SK-N-SH (cell line): ENCODE results near the gene NHP2. TPM values are rescaled to one million over a fixed set of nuclear protein-coding genes. Genes with fewer than 3 reads are reported as not detected.

ENCODE experiments used
- CTCF ChIA-PET: fragments of 300-600, 350-600 bp; formaldehyde crosslinking; extraction: SDS; loops from one replicate; lab custom pipeline; 2021; lab: Yijun Ruan, JAX
- POLR2A ChIA-PET: fragments of 350-600 bp; sonication (Branson Sonifier 250); formaldehyde crosslinking; extraction: SDS; loops from one replicate; lab custom pipeline; 2020; ENCODE audit warnings: antibody characterized with exemption, inconsistent platforms; lab: Yijun Ruan, JAX
- DNase-seq: peaks from one replicate; pipeline ENCODE4 v3.0.0; 2012
- H2AFZ ChIP-seq: fragments of 200-600 bp; sonication (generic); 2 replicates; pipeline ENCODE4 v1.8.1; 2016; ENCODE audit warnings: antibody characterized with exemption, mild to moderate bottlenecking, low read depth
- H3F3A ChIP-seq: fragments of 200-600 bp; sonication (generic); replicated peaks from 2 replicates; pipeline ENCODE3; 2016; ENCODE audit warnings: antibody characterized with exemption, mild to moderate bottlenecking; ENCODE audit not compliant: insufficient read depth
- H3K27ac ChIP-seq, 2 experiments: fragments of 200-500 bp in 1 of 2; fragments of 200-600 bp in 1 of 2; sonication (Bioruptor generic) in 1 of 2; sonication (generic), shearing (Covaris generic) in 1 of 2; 2 replicates each; pipeline versions ENCODE4 v1.5.1 to v1.6.1; 2014 to 2016; ENCODE audit warnings: low read depth in 2 of 2, inconsistent platforms in 1 of 2, low read length in 1 of 2, mild to moderate bottlenecking in 1 of 2, mixed read lengths in 1 of 2
- H3K27me3 ChIP-seq: fragments of 200-600 bp; sonication (generic), shearing (Covaris generic); 2 replicates; pipeline ENCODE4 v1.6.1; 2016; ENCODE audit warnings: mixed run types; ENCODE audit not compliant: insufficient read depth
- H3K36me3 ChIP-seq, 2 experiments: fragments of 200-500 bp in 1 of 2; fragments of 200-600 bp in 1 of 2; sonication (Bioruptor generic) in 1 of 2; sonication (generic) in 1 of 2; replicated peaks in 1 of 2; 2 replicates each; pipeline versions ENCODE3 to v1.5.1; 2014 to 2016; ENCODE audit warnings: low read length in 1 of 2, mild to moderate bottlenecking in 1 of 2; ENCODE audit not compliant: insufficient read depth in 2 of 2, control insufficient read depth in 1 of 2
- H3K4me1 ChIP-seq, 2 experiments: fragments of 200-500 bp in 1 of 2; fragments of 200-600 bp in 1 of 2; sonication (Bioruptor generic) in 1 of 2; sonication (generic), shearing (Covaris generic) in 1 of 2; 2 replicates each; pipeline versions ENCODE4 v1.5.1 to v1.6.1; 2014 to 2016; ENCODE audit warnings: low read depth in 1 of 2, low read length in 1 of 2, mixed run types in 1 of 2; ENCODE audit not compliant: insufficient read depth in 2 of 2, control insufficient read depth in 1 of 2
- H3K4me2 ChIP-seq: fragments of 200-600 bp; sonication (generic), shearing (Covaris generic); 2 replicates; pipeline ENCODE4 v1.6.1; 2017; ENCODE audit warnings: mixed run types
- H3K4me3 ChIP-seq, 2 experiments: fragments of 200-500 bp in 1 of 2; fragments of 200-600 bp in 1 of 2; sonication (Bioruptor generic) in 1 of 2; sonication (generic), shearing (Covaris generic) in 1 of 2; 2 replicates each; pipeline versions ENCODE4 v1.5.1 to v1.8.1; 2014 to 2016; ENCODE audit warnings: low read depth in 2 of 2, inconsistent platforms in 1 of 2, low read length in 1 of 2, mild to moderate bottlenecking in 1 of 2, mixed read lengths in 1 of 2, moderate library complexity in 1 of 2
- H3K79me2 ChIP-seq: fragments of 200-600 bp; sonication (generic); 2 replicates; pipeline ENCODE4 v1.8.1; 2017; ENCODE audit warnings: mild to moderate bottlenecking; ENCODE audit not compliant: insufficient read depth
- H3K9ac ChIP-seq: fragments of 200-600 bp; sonication (generic); 2 replicates; pipeline ENCODE4 v1.6.1; 2017; ENCODE audit warnings: mixed run types
- H3K9me2 ChIP-seq: fragments of 200-600 bp; sonication (generic); 2 replicates; pipeline ENCODE4 v1.6.1; 2017; ENCODE audit warnings: mixed run types
- H3K9me3 ChIP-seq: fragments of 200-600 bp; sonication (generic); 2 replicates; pipeline ENCODE4 v1.6.1; 2017; ENCODE audit warnings: mixed run types, mild to moderate bottlenecking, moderate library complexity
- H4K20me1 ChIP-seq: fragments of 200-600 bp; sonication (generic); 2 replicates; pipeline ENCODE4 v1.6.1; 2017; ENCODE audit warnings: mild to moderate bottlenecking, mixed run types; ENCODE audit not compliant: insufficient read depth
- CTCF ChIP-seq: fragments of 200-600 bp; sonication (generic); IDR thresholded peaks from 2 replicates; pipeline ENCODE4 v1.6.1; 2017; ENCODE audit warnings: antibody characterized with exemption, mild to moderate bottlenecking, moderate library complexity
- GABPA ChIP-seq: IDR thresholded peaks from 2 replicates; pipeline ENCODE4 v1.4.0; 2012; ENCODE audit warnings: low read depth, mild to moderate bottlenecking
- GATA2 ChIP-seq: sonication (generic); formaldehyde crosslinking; IDR thresholded peaks from 2 replicates; pipeline ENCODE4 v1.5.0; 2020; ENCODE audit warnings: mild to moderate bottlenecking, missing genetic modification reagents
- IRF3 ChIP-seq: fragments of 150-350 bp; IDR thresholded peaks from 2 replicates; pipeline ENCODE4 v1.6.1; 2016; ENCODE audit warnings: mild to moderate bottlenecking, low read depth, low read length
- JUND ChIP-seq: IDR thresholded peaks from 2 replicates; pipeline ENCODE4 v1.4.0; 2012
- MAX ChIP-seq: IDR thresholded peaks from 2 replicates; pipeline ENCODE4 v1.4.0; 2012; ENCODE audit warnings: low read depth
- MEF2A ChIP-seq: IDR thresholded peaks from 2 replicates; pipeline ENCODE4 v1.4.0; 2012; ENCODE audit warnings: low read depth, borderline replicate concordance
- NFIC ChIP-seq: IDR thresholded peaks from 2 replicates; pipeline ENCODE4 v1.4.0; 2012; ENCODE audit warnings: borderline replicate concordance
- NRF1 ChIP-seq: IDR thresholded peaks from 2 replicates; pipeline ENCODE4 v1.6.1; 2012; ENCODE audit warnings: low read depth, mild to moderate bottlenecking, low read length
- REST ChIP-seq: IDR thresholded peaks from 2 replicates; pipeline ENCODE4 v1.6.1; 2012; ENCODE audit warnings: mild to moderate bottlenecking, low read depth, low read length, moderate library complexity
- USF2 ChIP-seq: fragments of 150-350 bp; IDR thresholded peaks from 2 replicates; pipeline ENCODE4 v1.6.1; 2017; ENCODE audit warnings: antibody characterized with exemption, low read length, low read depth, borderline replicate concordance
- WGBS: methylation state at CpG from one replicate; pipeline ENCODE4 v1.1.6; 2017; ENCODE audit warnings: low lambda C conversion rate; 5-methylcytosine and 5-hydroxymethylcytosine counted together
- polyA plus RNA-seq, 3 experiments: library from polyadenylated mRNA; depleted of rRNA; stranded (reverse); fragments of >200 nt; gene quantifications; 2 replicates each; pipeline ENCODE4 v1.2.3, GENCODE V29; 2012

NHP2 gene
- polyA plus RNA-seq, 1 of the 3 experiments (the other 2 are of a cell fraction): 455 TPM

- H3K27me3 ChIP-seq: no peaks in the 10 kb centered on the region
- H3K4me3 ChIP-seq: no peak overlapping the region
- peaks cover 3% of the 10 kb centered on the region for H3F3A ChIP-seq
- TF ChIP-seq REST (no peak), JUND (no peak), NRF1 (no peak), NFIC (no peak), GATA2 (CRISPR knock-in tag) (no peak), IRF3 (no peak), USF2 (no peak), MEF2A (no peak), GABPA (no peak), CTCF (no peak), MAX (no peak)
- H3K4me2 ChIP-seq: no peak overlapping the region
- no peak overlapping the region for H2AFZ ChIP-seq
- H3K9ac ChIP-seq: no peak overlapping the region
- 0 out of 2 replicates have a peak, but pooled peaks cover 4% of the 10 kb centered on the region for H3K79me2 ChIP-seq
- ChIA-PET CTCF (interaction anchor here (0.9 to 18.9 kb wide), 3 partner anchors 9 to 68 kb away, joined by 3 to 319 read pairs (median 13); no protein-coding TSS in a partner anchor), POLR2A (interaction anchor here (1.3 to 2.9 kb wide), 2 partner anchors 13 to 68 kb away, joined by 3 to 7 read pairs; partner anchors contain the start of gene RMND5B)
- no peaks in the 10 kb centered on the region for H3K9me2 ChIP-seq
- peaks cover 40 to 67% of the 10 kb centered on the region in 2 experiments for H3K36me3 ChIP-seq
- H3K4me1 ChIP-seq: no peaks in the 10 kb centered on the region
- H3K9me3 ChIP-seq: no peaks in the 10 kb centered on the region
- 90% methylated on average over 3 of the region's 10 CpGs for WGBS
- H3K27ac ChIP-seq: no peak overlapping the region
- DNase-seq: no peak
- peaks cover 7% of the 10 kb centered on the region for H4K20me1 ChIP-seq
Observed at GRCh38 chr5:178143901-178144300, 9.8 kb downstream of the NHP2 start.
